Measurements from ENCODE around the gene ZC3H13.

DNA sequence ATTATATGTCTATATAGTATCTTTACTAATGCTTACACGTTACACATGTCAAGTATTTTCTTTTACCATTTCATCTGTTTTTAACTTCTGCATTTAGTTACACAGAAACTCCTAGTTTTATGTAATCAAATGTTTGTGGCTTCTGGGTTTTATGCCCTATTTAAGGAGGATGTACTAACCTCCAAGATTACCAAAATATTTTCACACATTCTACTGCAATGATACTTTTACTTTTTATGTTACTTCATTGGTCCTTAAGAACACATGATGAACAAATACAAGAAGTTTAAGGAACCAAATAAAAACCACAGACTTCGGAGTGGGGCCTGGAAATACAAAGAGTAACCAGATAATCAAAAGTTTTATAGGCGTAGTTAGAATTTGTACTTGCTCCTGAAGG, 37.2 kb downstream of the ZC3H13 start:
- TF ChIP-seq, protein P1, sequence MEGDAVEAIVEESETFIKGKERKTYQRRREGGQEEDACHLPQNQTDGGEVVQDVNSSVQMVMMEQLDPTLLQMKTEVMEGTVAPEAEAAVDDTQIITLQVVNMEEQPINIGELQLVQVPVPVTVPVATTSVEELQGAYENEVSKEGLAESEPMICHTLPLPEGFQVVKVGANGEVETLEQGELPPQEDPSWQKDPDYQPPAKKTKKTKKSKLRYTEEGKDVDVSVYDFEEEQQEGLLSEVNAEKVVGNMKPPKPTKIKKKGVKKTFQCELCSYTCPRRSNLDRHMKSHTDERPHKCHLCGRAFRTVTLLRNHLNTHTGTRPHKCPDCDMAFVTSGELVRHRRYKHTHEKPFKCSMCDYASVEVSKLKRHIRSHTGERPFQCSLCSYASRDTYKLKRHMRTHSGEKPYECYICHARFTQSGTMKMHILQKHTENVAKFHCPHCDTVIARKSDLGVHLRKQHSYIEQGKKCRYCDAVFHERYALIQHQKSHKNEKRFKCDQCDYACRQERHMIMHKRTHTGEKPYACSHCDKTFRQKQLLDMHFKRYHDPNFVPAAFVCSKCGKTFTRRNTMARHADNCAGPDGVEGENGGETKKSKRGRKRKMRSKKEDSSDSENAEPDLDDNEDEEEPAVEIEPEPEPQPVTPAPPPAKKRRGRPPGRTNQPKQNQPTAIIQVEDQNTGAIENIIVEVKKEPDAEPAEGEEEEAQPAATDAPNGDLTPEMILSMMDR (IDR thresholded peaks at IDR 0.05 in 4 of 5, conservative IDR thresholded peaks at IDR 0.05 in 1 of 5): no peak
- no peak for TF ChIP-seq POLR2A (IDR thresholded peaks at IDR 0.05)

All from gastrocnemius medialis (tissue), 4 donors.